HG03432 (cell line): ENCODE data around the gene HTD2.
"Not testable (repeated sequence)": the region's sequence is repeated elsewhere in the genome, so short reads cannot be mapped to it uniquely, and the experiment has no call there.

Source experiments
- ATAC-seq: cut with Tn5 transposase; IDR thresholded peaks from one replicate; pipeline ENCODE4 v1.9.1; 2021; ENCODE audit warnings: mild to moderate bottlenecking, moderate library complexity; ENCODE audit not compliant: unreplicated experiment

HTD2 gene

DNA sequence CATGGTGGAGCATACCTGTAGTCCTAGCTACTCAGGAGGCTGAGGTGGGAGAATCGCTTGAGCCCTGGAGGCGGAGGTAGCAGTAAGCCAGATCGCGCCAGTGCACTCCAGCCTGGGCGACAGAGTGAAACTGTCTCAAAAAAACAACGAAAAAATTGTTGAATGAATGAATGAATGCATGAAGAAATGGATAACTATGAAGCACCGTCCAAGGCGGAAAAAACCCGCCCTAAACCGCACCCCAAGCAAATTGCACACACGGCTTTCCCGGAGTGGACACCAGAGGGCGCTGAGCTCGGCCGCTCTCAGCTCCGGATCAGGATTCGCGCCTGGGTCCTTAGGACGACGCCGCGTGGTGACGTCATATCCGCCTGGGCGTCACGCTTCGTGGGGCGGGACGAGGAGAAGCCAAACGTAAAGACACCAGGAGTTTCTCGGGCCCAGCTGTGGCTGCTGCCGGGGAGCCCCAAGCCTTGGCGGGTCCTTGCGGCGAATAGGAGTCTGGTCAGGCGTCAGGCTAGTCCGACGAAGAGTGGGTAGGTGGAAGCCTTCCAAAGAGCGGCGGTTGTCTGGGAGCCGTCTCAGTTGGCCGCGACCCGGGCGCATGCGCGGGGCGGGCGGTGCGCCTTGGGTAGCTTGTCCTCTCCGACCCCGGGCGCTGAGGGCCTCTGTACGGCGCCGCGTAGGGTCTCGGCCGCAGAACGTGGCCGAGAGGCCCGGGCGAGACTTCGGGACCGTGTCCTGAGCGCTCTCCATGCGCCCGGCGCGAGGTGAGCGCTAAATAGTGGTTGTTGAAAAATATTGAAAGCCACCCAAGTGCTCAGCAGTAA is at the start of gene HTD2, which contains the start of gene RPP14:
Gene HTD2 (plus strand): TSS at position 639 of the 830 bp plus-strand sequence. CDS start 11,094 bp downstream, outside the sequence.
Gene RPP14 (plus strand): TSS at position 364 of the 830 bp plus-strand sequence. CDS start 4,085 bp downstream, outside the sequence.
- ATAC-seq: peak; percentile 87

GRCh38 chr3:58258392-58259055 is 47.8 kb upstream of the HTD2 start:
- no peak for ATAC-seq

DNA sequence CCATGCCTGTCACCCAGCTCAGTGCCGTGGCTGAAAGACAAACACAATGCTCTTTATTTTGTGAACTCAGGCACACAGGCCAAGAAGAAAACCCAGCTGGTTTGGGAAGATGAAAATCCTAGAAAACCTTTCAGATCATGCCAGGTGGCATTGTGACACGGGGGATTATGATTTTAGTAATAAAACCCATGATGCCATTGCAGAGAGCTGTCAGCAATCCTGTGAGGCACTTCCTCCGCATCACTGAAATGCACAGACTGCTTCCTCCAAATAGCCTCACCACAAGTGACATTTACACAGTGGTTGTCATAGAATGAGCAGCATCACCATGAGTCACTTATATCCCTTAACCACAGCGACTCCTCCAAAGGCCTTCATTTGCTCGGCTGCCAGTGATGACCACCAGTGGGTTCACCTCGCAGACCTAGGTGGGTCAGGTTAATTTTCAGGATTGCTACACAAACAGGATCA is 46.0 kb upstream of the HTD2 start:
- no peak for ATAC-seq

- no peak for ATAC-seq
Measured at GRCh38 chr3:58260733-58261132, 45.6 kb upstream of the HTD2 start.

DNA sequence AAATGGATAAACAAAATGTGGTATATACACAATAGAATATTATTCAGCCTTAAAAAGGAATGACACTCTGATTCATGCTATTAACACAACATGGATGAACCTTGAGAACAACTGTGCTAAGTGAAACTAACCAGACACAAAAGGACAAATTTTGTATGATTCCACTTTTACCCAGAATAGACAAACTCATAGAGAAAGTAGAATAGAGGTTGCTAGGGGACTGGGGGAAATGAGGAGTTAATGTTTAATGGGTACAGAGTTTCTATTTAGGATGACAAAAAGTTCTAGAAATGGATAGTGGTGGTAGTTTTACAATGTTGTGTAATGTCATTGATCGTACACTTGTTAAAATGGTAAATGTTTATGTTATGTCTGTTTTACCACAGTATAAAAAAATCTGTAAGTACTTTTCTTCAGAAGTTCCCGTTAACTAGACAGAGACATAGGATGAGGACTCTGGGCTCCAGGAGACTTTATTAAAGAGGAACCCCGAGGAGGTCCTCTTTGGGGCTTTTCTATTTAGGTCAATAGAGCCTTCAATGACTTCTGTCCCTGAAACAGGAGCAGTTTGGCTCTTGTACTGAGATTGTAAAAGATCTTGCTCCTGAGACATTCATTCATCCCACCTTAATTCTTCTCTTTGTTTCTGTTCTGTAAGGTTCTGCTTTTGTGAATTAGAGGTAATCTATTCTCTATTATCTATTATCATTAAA is 44.2 kb upstream of the HTD2 start:
- peak; percentile 86 for ATAC-seq

DNA sequence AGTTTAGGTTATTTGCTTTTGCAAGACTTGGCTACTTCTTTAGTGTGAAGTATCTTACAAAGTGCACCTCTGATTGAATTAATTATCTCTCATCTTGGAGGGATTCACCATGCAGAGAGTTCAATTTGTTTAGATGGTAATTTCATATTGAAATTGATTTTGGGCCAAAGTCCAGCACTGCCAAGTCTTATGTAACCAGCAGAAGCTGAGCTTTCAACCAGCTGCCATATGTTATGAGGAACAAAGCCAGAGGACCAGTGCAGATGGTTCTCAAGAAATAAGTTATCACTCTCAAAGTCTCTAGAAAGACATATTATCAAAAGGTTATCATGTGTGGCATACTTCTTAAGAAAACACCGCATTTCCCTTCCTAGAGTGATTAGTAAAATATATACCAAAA is 39.7 kb upstream of the HTD2 start:
- ATAC-seq: no peak

DNA sequence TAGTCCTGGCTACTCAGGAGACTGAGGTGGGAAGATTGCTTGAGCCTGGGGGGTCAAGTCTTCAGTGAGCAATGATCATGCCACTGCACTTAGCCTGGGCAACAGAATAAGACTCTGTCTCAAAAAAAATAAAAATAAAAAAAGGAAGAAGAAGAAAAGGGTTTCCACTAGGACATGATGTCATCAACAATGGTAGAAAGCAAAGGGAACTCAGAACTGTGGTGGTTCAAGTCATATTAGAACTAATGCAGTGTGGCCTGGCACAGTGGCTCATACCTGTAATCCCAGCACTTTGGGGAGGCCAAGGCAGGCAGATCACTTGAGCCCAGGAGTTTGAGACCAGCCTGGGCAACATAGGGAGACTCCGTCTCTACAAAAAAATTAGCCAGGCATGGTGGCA is 38.8 kb upstream of the HTD2 start:
- ATAC-seq: not testable (repeated sequence)

DNA sequence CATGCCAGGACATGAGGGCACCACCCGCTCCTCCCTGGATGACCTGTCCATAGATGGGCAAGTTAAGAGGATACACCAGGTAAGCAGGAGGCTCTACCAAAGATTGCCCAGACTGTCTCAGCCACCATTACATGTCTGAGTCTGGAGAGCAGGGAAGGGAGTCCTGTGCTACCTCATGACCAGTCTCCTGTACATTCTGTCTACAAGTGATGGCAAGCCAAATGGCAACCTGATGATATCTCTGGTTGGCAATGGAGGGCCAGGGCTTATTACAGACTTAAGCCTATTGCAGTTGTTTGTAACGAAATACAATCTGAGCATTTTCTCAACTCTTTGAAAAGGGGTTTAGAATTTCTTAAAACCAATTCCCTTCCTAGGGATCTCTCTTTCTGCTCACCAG is 37.0 kb upstream of the HTD2 start:
- ATAC-seq: no peak

GRCh38 chr3:58270485-58270884 is 35.8 kb upstream of the HTD2 start:
- ATAC-seq: no peak

- no peak for ATAC-seq
Measured at GRCh38 chr3:58271901-58272501, 34.3 kb upstream of the HTD2 start.

- ATAC-seq: no peak
Measured at GRCh38 chr3:58272891-58273290, 33.4 kb upstream of the HTD2 start.

DNA sequence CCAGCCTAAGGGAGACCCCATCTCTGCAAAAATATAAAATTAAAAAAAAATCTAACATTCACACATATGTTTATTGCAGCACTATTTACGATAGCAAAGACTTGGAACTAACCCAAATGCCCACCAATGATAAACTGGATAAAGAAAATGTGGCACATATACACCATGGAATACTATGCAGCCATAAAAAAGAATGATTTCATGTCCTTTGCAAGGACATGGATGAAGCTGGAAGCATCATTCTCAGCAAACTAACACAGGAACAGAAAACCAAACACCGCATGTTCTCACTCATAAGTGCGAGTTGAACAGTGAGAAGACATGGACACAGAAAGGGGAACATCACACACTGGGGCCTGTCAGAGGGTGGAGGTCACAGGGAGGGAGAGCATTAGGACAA is 33.0 kb upstream of the HTD2 start:
- ATAC-seq: not testable (repeated sequence)

GRCh38 chr3:58274027-58274614 is 32.2 kb upstream of the HTD2 start:
- ATAC-seq: no peak

DNA sequence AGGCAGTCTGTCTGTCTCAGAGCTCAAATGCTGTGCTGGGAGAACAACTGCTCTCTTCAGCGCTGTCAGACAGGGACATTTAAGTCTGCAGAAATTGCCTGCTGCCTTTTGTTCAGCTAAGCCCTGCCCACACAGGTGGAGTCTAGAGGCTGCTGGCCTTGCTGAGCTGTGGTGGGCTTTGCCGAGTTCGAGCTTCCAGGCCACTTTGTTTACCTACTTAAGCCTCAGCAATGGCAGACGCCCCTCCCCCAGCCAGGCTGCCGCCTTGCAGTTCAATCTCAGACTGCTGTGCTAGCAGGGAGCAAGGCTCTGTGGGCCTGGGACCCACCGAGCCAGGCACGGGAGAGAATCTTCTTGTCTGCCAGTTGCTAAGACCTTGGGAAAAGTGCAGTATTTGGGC is 25.3 kb upstream of the HTD2 start:
- no peak for ATAC-seq

DNA sequence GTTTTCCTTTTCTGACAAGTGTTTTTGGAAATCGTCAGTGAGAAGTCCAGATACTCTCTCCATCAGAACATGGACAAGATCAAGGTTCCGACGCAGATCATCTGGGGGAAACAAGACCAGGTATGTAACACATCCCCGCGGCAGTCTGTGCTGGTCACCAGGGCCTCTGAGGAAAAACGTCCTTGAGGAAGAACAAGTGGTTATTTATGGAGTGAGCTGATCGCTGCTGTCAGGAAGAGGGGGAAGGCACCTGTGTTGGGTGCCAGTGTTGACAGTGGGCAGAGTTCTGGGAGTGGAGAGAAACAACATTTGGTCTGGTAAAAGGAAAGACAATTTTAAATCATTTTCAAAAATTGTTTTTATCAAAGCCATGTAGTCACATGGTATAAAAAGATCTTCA is 21.0 kb upstream of the HTD2 start:
- ATAC-seq: no peak

- no peak for ATAC-seq
Measured at GRCh38 chr3:58287354-58287753, 19.0 kb upstream of the HTD2 start.

- ATAC-seq: no peak
Measured at GRCh38 chr3:58288011-58288728, 18.1 kb upstream of the HTD2 start.

DNA sequence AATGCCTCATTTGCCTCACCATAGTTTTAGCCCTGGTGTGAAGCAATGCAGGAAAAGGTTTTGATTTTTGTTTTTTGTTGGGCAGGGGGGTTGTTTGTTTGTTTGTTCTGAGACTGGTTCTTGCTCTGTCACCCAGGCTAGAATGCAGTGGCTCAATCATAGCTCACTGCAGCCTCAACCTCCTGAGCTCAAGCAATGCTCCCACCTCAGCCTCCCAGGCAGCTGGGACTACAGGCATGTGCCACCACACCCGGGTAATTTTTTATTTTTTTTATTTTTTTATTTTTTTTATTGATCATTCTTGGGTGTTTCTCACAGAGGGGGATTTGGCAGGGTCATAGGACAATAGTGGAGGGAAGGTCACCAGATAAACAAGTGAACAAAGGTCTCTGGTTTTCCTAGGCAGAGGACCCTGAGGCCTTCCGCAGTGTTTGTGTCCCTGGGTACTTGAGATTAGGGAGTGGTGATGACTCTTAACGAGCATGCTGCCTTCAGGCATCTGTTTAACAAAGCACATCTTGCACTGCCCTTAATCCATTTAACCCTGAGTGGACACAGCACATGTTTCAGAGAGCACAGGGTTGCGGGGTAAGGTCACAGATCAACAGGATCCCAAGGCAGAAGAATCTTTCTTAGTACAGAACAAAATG is 17.2 kb upstream of the HTD2 start:
- not testable (repeated sequence) for ATAC-seq

GRCh38 chr3:58290446-58290845 is 15.9 kb upstream of the HTD2 start:
- ATAC-seq: not testable (repeated sequence)
